ENCODE results near the gene DMD. TPM values are rescaled to one million over a fixed set of nuclear protein-coding genes. Genes with fewer than 3 reads are reported as not detected.

Gene DMD
- total and polyA plus RNA-seq, 4 donors, result 3.9 to 73.8 (median 11.2) TPM

- H3K4me1 ChIP-seq (ENCODE audit: control insufficient read depth in 5 of 5, insufficient read depth in 5 of 5, low read length in 5 of 5), result peaks cover 0 to 4% (median 0%) of the 10 kb centered on the region in 5 donors
- H3K36me3 ChIP-seq (ENCODE audit: control insufficient read depth in 4 of 4, insufficient read depth in 4 of 4, low read length in 4 of 4), result no peaks in the 10 kb centered on the region
- peak overlapping the region in 1 of 2 donors; percentile 29 for H3K27ac ChIP-seq (ENCODE audit: low read depth in 1 of 2, low read length in 1 of 2)
- H3K4me3 ChIP-seq, result no peak overlapping the region
- ATAC-seq (ENCODE audit: insufficient read depth, low FRiP score) (peak; percentile 34), DNase-seq (peak; percentile 48 to 74 (median 54))
- WGBS, 2 donors, result 23 to 31% methylated on average over 4 of the region's 4 CpGs
- H3K27me3 ChIP-seq (ENCODE audit: control insufficient read depth in 3 of 3, insufficient read depth in 3 of 3, low read length in 2 of 3), result peaks cover 0 to 5% (median 2%) of the 10 kb centered on the region in 3 donors
- no peak overlapping the region for H3K9ac ChIP-seq (ENCODE audit: insufficient read depth in 1 of 2, low read length in 2 of 2)
- no peaks in the 10 kb centered on the region for H3K9me3 ChIP-seq (ENCODE audit: control insufficient read depth in 4 of 4, insufficient read depth in 3 of 4, low read length in 3 of 4)
- TF ChIP-seq CTCF (IDR thresholded peaks at IDR 0.05; ENCODE audit: control extremely low read depth, extremely low read depth), result no peak
Measured at GRCh38 chrX:33183361-33183760, 28.0 kb downstream of the DMD start.

- H3K9me3 ChIP-seq (ENCODE audit: control insufficient read depth in 4 of 4, insufficient read depth in 3 of 4, low read length in 3 of 4), result no peaks in the 10 kb centered on the region
- no peaks in the 10 kb centered on the region for H3K36me3 ChIP-seq (ENCODE audit: control insufficient read depth in 4 of 4, insufficient read depth in 4 of 4, low read length in 4 of 4)
- no peak overlapping the region for H3K4me3 ChIP-seq
- H3K4me1 ChIP-seq (ENCODE audit: control insufficient read depth in 5 of 5, insufficient read depth in 5 of 5, low read length in 5 of 5), result peaks cover 0 to 3% (median 0%) of the 10 kb centered on the region in 5 donors
- no peak for TF ChIP-seq CTCF (IDR thresholded peaks at IDR 0.05; ENCODE audit: control extremely low read depth, extremely low read depth)
- H3K27ac ChIP-seq (ENCODE audit: low read depth in 1 of 2, low read length in 1 of 2), result no peak overlapping the region
- no peak overlapping the region for H3K9ac ChIP-seq (ENCODE audit: insufficient read depth in 1 of 2, low read length in 2 of 2)
- WGBS, 2 donors, result 85 to 86% methylated on average over 1 of the region's 1 CpG
- peaks cover 0 to 4% (median 0%) of the 10 kb centered on the region in 3 donors for H3K27me3 ChIP-seq (ENCODE audit: control insufficient read depth in 3 of 3, insufficient read depth in 3 of 3, low read length in 2 of 3)
- ATAC-seq (ENCODE audit: insufficient read depth, low FRiP score) (no peak), DNase-seq (no peak)
Measured at GRCh38 chrX:33178690-33179089, 32.7 kb downstream of the DMD start.

GRCh38 chrX:33178218-33178617 lies 33.1 kb downstream of the DMD start:
- no peak for DNase-seq
- H3K4me1 ChIP-seq (ENCODE audit: control insufficient read depth in 5 of 5, insufficient read depth in 5 of 5, low read length in 5 of 5), result peaks cover 0 to 2% (median 0%) of the 10 kb centered on the region in 5 donors
- peaks cover 0 to 3% (median 0%) of the 10 kb centered on the region in 3 donors for H3K27me3 ChIP-seq (ENCODE audit: control insufficient read depth in 3 of 3, insufficient read depth in 3 of 3, low read length in 2 of 3)
- no peaks in the 10 kb centered on the region for H3K9me3 ChIP-seq (ENCODE audit: control insufficient read depth in 4 of 4, insufficient read depth in 3 of 4, low read length in 3 of 4)
- no peak overlapping the region for H3K4me3 ChIP-seq
- no peak for TF ChIP-seq CTCF (IDR thresholded peaks at IDR 0.05; ENCODE audit: control extremely low read depth, extremely low read depth)
- no peaks in the 10 kb centered on the region for H3K36me3 ChIP-seq (ENCODE audit: control insufficient read depth in 4 of 4, insufficient read depth in 4 of 4, low read length in 4 of 4)
- WGBS, 2 donors, result 90 to 100% methylated on average over 4 of the region's 4 CpGs
- ATAC-seq (ENCODE audit: insufficient read depth, low FRiP score), result no peak
- no peak overlapping the region for H3K27ac ChIP-seq (ENCODE audit: low read depth in 1 of 2, low read length in 1 of 2)
- no peak overlapping the region for H3K9ac ChIP-seq (ENCODE audit: insufficient read depth in 1 of 2, low read length in 2 of 2)

- TF ChIP-seq CTCF (IDR thresholded peaks at IDR 0.05; ENCODE audit: control extremely low read depth, extremely low read depth), result no peak
- Histone ChIP-seq H3K9ac (ENCODE audit: insufficient read depth in 1 of 2, low read length in 2 of 2) (no peak overlapping the region), H3K9me3 (ENCODE audit: control insufficient read depth in 4 of 4, insufficient read depth in 3 of 4, low read length in 3 of 4) (no peaks in the 10 kb centered on the region), H3K27ac (ENCODE audit: low read depth in 1 of 2, low read length in 1 of 2) (no peak overlapping the region), H3K4me1 (ENCODE audit: control insufficient read depth in 5 of 5, insufficient read depth in 5 of 5, low read length in 5 of 5) (no peaks in the 10 kb centered on the region), H3K27me3 (ENCODE audit: control insufficient read depth in 3 of 3, insufficient read depth in 3 of 3, low read length in 2 of 3) (peaks cover 0 to 1% (median 0%) of the 10 kb centered on the region in 3 donors), H3K4me3 (no peak overlapping the region), H3K36me3 (ENCODE audit: control insufficient read depth in 4 of 4, insufficient read depth in 4 of 4, low read length in 4 of 4) (no peaks in the 10 kb centered on the region)
- ATAC-seq (ENCODE audit: insufficient read depth, low FRiP score) (no peak), DNase-seq (no peak)
- 67% methylated on average over 1 of the region's 1 CpG for WGBS, 2 donors
Measured at GRCh38 chrX:33175201-33175600, 36.1 kb downstream of the DMD start.

Data from lung (tissue), 12 donors.